Ishikawa (cell line): ENCODE results near the gene SLC22A16.

ENCODE experiments used
- CEBPB ChIP-seq: IDR thresholded peaks from 2 replicates; pipeline ENCODE4 v1.6.1; 2012
- CREB1 ChIP-seq: IDR thresholded peaks from 2 replicates; pipeline ENCODE4 v1.6.1; 2012; ENCODE audit warnings: low read depth
- EGR1 ChIP-seq: IDR thresholded peaks from 2 replicates; pipeline ENCODE4 v1.6.1; 2012
- EP300 ChIP-seq: IDR thresholded peaks from 2 replicates; pipeline ENCODE4 v1.6.1; 2012; ENCODE audit warnings: borderline replicate concordance
- FOXM1 ChIP-seq: IDR thresholded peaks from 2 replicates; pipeline ENCODE4 v1.6.1; 2012; ENCODE audit warnings: low read depth, borderline replicate concordance
- MAX ChIP-seq: IDR thresholded peaks from 2 replicates; pipeline ENCODE4 v1.6.1; 2012
- NFIC ChIP-seq: IDR thresholded peaks from 2 replicates; pipeline ENCODE4 v1.6.1; 2012
- RAD21 ChIP-seq: IDR thresholded peaks from 2 replicates; pipeline ENCODE4 v1.6.1; 2012; ENCODE audit warnings: low read depth
- REST ChIP-seq: IDR thresholded peaks from 2 replicates; pipeline ENCODE4 v1.6.1; 2012; ENCODE audit warnings: low read depth, mild to moderate bottlenecking
- TAF1 ChIP-seq: IDR thresholded peaks from 2 replicates; pipeline ENCODE4 v1.6.1; 2012; ENCODE audit warnings: low read depth, mild to moderate bottlenecking
- TCF12 ChIP-seq: IDR thresholded peaks from 2 replicates; pipeline ENCODE4 v1.6.1; 2012; ENCODE audit warnings: low read depth
- TEAD4 ChIP-seq: IDR thresholded peaks from 2 replicates; pipeline ENCODE4 v1.6.1; 2012
- YY1 ChIP-seq: IDR thresholded peaks from 2 replicates; pipeline ENCODE4 v1.6.1; 2012; ENCODE audit warnings: low read depth
- ZBTB7A ChIP-seq: IDR thresholded peaks from 2 replicates; pipeline ENCODE4 v1.6.1; 2012; ENCODE audit warnings: low read depth
- TF ChIP-seq, protein P1 (sequence below): IDR thresholded peaks from 2 replicates; pipeline ENCODE4 v1.6.1; 2012

Gene SLC22A16

GRCh38 chr6:110432285-110432900 is 44.0 kb downstream of the SLC22A16 start:
- TF ChIP-seq CEBPB (no peak), CREB1 (no peak), REST (no peak), MAX (no peak)

GRCh38 chr6:110430741-110431140 is 45.7 kb downstream of the SLC22A16 start:
- no peak for TF ChIP-seq YY1
- no peak for TF ChIP-seq ZBTB7A
- no peak for TF ChIP-seq REST

DNA sequence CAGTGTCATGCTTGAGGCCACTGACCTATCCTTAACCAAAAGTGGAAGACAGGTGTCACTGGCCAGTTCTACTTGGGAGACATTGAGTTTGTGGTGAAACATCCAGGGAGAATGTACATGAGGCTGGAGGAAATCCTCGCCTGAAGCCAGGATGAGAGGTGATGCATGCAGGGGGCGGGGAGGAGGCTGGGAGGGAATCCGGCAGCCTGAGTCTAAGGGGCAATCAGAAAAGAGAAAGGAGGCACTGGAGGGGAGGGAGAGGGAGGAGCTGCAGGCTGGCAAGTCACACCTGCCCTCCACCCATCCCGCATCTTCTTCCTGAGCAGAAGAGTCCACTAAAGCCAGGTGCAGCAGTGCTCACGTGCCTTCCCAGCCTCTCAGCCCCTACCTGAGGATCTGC is 46.2 kb downstream of the SLC22A16 start:
- no peak for TF ChIP-seq MAX
- TF ChIP-seq FOXM1, result no peak
- TF ChIP-seq, protein P1, sequence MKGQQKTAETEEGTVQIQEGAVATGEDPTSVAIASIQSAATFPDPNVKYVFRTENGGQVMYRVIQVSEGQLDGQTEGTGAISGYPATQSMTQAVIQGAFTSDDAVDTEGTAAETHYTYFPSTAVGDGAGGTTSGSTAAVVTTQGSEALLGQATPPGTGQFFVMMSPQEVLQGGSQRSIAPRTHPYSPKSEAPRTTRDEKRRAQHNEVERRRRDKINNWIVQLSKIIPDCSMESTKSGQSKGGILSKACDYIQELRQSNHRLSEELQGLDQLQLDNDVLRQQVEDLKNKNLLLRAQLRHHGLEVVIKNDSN, result no peak
- no peak for TF ChIP-seq ZBTB7A
- TF ChIP-seq TEAD4, result no peak
- no peak for TF ChIP-seq TCF12
- no peak for TF ChIP-seq EGR1

DNA sequence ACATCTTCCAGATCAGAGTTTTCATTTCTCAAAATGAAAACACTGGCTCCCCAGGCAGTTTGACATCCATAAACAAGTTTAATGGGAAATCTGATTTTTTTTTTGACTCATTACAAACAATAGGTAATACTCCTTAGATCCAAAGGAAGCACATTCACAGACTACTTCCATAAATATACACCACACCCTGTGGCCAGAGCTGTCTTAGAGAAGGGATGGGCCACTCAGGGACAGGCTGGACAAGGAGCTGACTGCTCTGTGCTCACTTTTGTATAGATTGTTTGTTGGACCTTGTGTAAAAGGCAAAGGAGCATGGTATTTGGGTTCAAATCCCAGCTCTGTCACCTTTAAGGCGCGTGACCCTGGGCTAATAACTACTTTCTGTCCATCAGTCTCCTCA is 48.3 kb downstream of the SLC22A16 start:
- TF ChIP-seq NFIC, result no peak
- no peak for TF ChIP-seq RAD21
- no peak for TF ChIP-seq MAX
- TF ChIP-seq TEAD4, result no peak

DNA sequence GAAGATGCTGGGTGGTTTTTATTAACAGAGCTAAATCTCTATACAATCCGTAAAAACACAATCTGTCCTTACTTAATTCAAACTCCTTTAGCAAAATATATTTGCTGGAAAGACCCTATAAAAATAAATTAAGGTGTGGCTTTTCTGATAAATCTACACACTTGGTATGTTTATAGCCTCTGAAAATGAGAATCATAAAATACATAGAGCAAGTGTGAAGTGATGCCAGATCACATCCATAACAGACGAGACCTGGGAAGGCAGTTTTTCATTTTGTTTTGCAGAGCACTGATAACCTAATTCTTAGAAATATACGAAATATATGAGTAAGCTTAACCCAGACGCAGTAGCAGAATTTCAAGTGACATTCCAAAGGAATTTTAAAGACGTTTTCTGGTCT is 50.6 kb downstream of the SLC22A16 start:
- no peak for TF ChIP-seq TAF1
- TF ChIP-seq, protein P1, result no peak
- no peak for TF ChIP-seq CEBPB
- TF ChIP-seq TEAD4, result no peak
- no peak for TF ChIP-seq RAD21
- TF ChIP-seq EGR1, result no peak
- TF ChIP-seq NFIC, result no peak
- no peak for TF ChIP-seq CREB1
- TF ChIP-seq MAX, result no peak
- TF ChIP-seq FOXM1, result no peak
- TF ChIP-seq ZBTB7A, result no peak
- no peak for TF ChIP-seq EP300
- TF ChIP-seq TCF12, result no peak
- TF ChIP-seq YY1, result no peak
- no peak for TF ChIP-seq REST
